Right lobe of liver (tissue), 4 donors: ENCODE results near the gene PCDHA1.

Source experiments
- POLR2A ChIP-seq: fragments of 450-650 bp; IDR thresholded peaks from one replicate; pipeline ENCODE4 v1.6.1; 2017; ENCODE audit warnings: antibody characterized with exemption, mild to moderate bottlenecking
- TF ChIP-seq, protein P1 (sequence below), 4 donors: fragments of 200-600 bp in 3 of 4; fragments of 450-650 bp in 1 of 4; IDR thresholded peaks; one replicate each; pipeline versions ENCODE4 v1.5.1 to v1.8.0; 2016 to 2022; ENCODE audit warnings: antibody characterized with exemption in 4 of 4, mild to moderate bottlenecking in 2 of 4
- donor health status: DM: no; HTN: no; CAD: no.
- donor health status: DM: no; HTN: no; CAD: no.
- donor health status: DM: no; HTN: yes; CAD: no.

- TF ChIP-seq, protein P1, sequence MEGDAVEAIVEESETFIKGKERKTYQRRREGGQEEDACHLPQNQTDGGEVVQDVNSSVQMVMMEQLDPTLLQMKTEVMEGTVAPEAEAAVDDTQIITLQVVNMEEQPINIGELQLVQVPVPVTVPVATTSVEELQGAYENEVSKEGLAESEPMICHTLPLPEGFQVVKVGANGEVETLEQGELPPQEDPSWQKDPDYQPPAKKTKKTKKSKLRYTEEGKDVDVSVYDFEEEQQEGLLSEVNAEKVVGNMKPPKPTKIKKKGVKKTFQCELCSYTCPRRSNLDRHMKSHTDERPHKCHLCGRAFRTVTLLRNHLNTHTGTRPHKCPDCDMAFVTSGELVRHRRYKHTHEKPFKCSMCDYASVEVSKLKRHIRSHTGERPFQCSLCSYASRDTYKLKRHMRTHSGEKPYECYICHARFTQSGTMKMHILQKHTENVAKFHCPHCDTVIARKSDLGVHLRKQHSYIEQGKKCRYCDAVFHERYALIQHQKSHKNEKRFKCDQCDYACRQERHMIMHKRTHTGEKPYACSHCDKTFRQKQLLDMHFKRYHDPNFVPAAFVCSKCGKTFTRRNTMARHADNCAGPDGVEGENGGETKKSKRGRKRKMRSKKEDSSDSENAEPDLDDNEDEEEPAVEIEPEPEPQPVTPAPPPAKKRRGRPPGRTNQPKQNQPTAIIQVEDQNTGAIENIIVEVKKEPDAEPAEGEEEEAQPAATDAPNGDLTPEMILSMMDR (IDR thresholded peaks at IDR 0.05), result no peak
- TF ChIP-seq POLR2A, result no peak
These were observed 216.1 kb downstream of the PCDHA1 start for GRCh38 chr5:141001844-141002604.
